COR-L47 (cell line): ENCODE measurements around the gene DDX41.
"Not testable (repeated sequence)": the region's sequence is repeated elsewhere in the genome, so short reads cannot be mapped to it uniquely, and the experiment has no call there.

Experiments used
- DNase-seq: peaks from one replicate; lab custom pipeline; 2025; lab: John Stamatoyannopoulos, UW

DDX41 gene

GRCh38 chr5:177498013-177498787 is 18.6 kb downstream of the DDX41 start:
- DNase-seq: no peak

- peak; percentile 91 for DNase-seq
Measured at GRCh38 chr5:177497292-177498012, 19.3 kb downstream of the DDX41 start, which contains the start of gene PDLIM7. Gene PDLIM7, minus strand, starts transcription at chr5:177497604. Its CDS starts 1,092 bp downstream, at chr5:177496512.

- DNase-seq: no peak
Measured at GRCh38 chr5:177496727-177497291, 20.0 kb downstream of the DDX41 start.

- DNase-seq: peak; percentile 15
Measured at GRCh38 chr5:177496070-177496726, 20.6 kb downstream of the DDX41 start.

- DNase-seq: no peak
Measured at GRCh38 chr5:177495243-177496060, 21.3 kb downstream of the DDX41 start.

GRCh38 chr5:177494346-177495195 is 22.2 kb downstream of the DDX41 start:
- DNase-seq: peak; percentile 34

- no peak for DNase-seq
Measured at GRCh38 chr5:177493795-177494345, 22.9 kb downstream of the DDX41 start.

- DNase-seq: no peak
Measured at GRCh38 chr5:177492841-177493240, 23.9 kb downstream of the DDX41 start.

GRCh38 chr5:177491983-177492746 is 24.6 kb downstream of the DDX41 start:
- no peak for DNase-seq

- DNase-seq: no peak
Measured at GRCh38 chr5:177491429-177491945, 25.3 kb downstream of the DDX41 start.

GRCh38 chr5:177490992-177491391 is 25.8 kb downstream of the DDX41 start:
- no peak for DNase-seq

GRCh38 chr5:177490311-177490991 is 26.3 kb downstream of the DDX41 start:
- DNase-seq: no peak

GRCh38 chr5:177489119-177489716 is 27.5 kb downstream of the DDX41 start:
- DNase-seq: no peak

- no peak for DNase-seq
Measured at GRCh38 chr5:177487975-177488374, 28.8 kb downstream of the DDX41 start.

GRCh38 chr5:177487144-177487543 is 29.6 kb downstream of the DDX41 start:
- DNase-seq: no peak

- no peak for DNase-seq
Measured at GRCh38 chr5:177486256-177486655, 30.5 kb downstream of the DDX41 start.

- DNase-seq: not testable (repeated sequence)
Measured at GRCh38 chr5:177485753-177486152, 31.0 kb downstream of the DDX41 start.

GRCh38 chr5:177484902-177485549 is 31.7 kb downstream of the DDX41 start:
- DNase-seq: no peak
